Stimulated activated CD8-positive, alpha-beta memory T cell treated with anti-CD3 and anti-CD28 coated beads, Interleukin-4, amount 100 ng/mL, for 4 hours (primary cell): ENCODE measurements around the gene ZEB2.

Source experiments
- DNase-seq, 2 donors: peaks; one replicate each; pipeline ENCODE4 v3.0.0-alpha.2; 2020; ENCODE audit warnings: low read depth in 2 of 2, low spot score in 1 of 2

The ZEB2 gene

GRCh38 chr2:144513388-144514101 lies 6.4 kb downstream of the ZEB2 start:
- DNase-seq = no peak

GRCh38 chr2:144512891-144513351 lies 7.0 kb downstream of the ZEB2 start:
- no peak for DNase-seq

GRCh38 chr2:144512470-144512869 lies 7.4 kb downstream of the ZEB2 start:
- DNase-seq = no peak

- DNase-seq = no peak
Observed at GRCh38 chr2:144511937-144512336, 8.0 kb downstream of the ZEB2 start.

GRCh38 chr2:144511226-144511810 lies 8.6 kb downstream of the ZEB2 start:
- no peak for DNase-seq

GRCh38 chr2:144510294-144510991 lies 9.5 kb downstream of the ZEB2 start:
- no peak for DNase-seq

GRCh38 chr2:144509879-144510221 lies 10.1 kb downstream of the ZEB2 start:
- DNase-seq = no peak

GRCh38 chr2:144509001-144509878 lies 10.7 kb downstream of the ZEB2 start:
- no peak for DNase-seq

- DNase-seq = no peak
Observed at GRCh38 chr2:144508172-144508851, 11.6 kb downstream of the ZEB2 start.

GRCh38 chr2:144507441-144508171 lies 12.3 kb downstream of the ZEB2 start:
- no peak for DNase-seq

GRCh38 chr2:144505245-144505831 lies 14.6 kb downstream of the ZEB2 start:
- DNase-seq = no peak

- no peak for DNase-seq
Observed at GRCh38 chr2:144504218-144504641, 15.7 kb downstream of the ZEB2 start.

- DNase-seq = no peak
Observed at GRCh38 chr2:144503242-144503641, 16.7 kb downstream of the ZEB2 start.

- DNase-seq = no peak
Observed at GRCh38 chr2:144502369-144502768, 17.6 kb downstream of the ZEB2 start.

- no peak for DNase-seq
Observed at GRCh38 chr2:144501627-144502026, 18.3 kb downstream of the ZEB2 start.

GRCh38 chr2:144501118-144501517 lies 18.8 kb downstream of the ZEB2 start:
- DNase-seq = no peak

GRCh38 chr2:144500563-144500962 lies 19.4 kb downstream of the ZEB2 start:
- DNase-seq = no peak

GRCh38 chr2:144498277-144498676 lies 21.6 kb downstream of the ZEB2 start:
- DNase-seq = no peak

- DNase-seq = no peak
Observed at GRCh38 chr2:144496977-144497598, 22.8 kb downstream of the ZEB2 start.
